GM21447 (cell line): ENCODE results near the gene SNX27.
"Not testable (repeated sequence)": the region's sequence is repeated elsewhere in the genome, so short reads cannot be mapped to it uniquely, and the experiment has no call there.

ENCODE experiments used
- ATAC-seq: cut with Tn5 transposase; IDR thresholded peaks from one replicate; pipeline ENCODE4 v1.9.1; 2021; ENCODE audit not compliant: unreplicated experiment

SNX27 gene

GRCh38 chr1:151638074-151638775 is 26.4 kb downstream of the SNX27 start:
- no peak for ATAC-seq

GRCh38 chr1:151638812-151639211 is 27.0 kb downstream of the SNX27 start:
- no peak for ATAC-seq

GRCh38 chr1:151639466-151639865 is 27.6 kb downstream of the SNX27 start:
- no peak for ATAC-seq

DNA sequence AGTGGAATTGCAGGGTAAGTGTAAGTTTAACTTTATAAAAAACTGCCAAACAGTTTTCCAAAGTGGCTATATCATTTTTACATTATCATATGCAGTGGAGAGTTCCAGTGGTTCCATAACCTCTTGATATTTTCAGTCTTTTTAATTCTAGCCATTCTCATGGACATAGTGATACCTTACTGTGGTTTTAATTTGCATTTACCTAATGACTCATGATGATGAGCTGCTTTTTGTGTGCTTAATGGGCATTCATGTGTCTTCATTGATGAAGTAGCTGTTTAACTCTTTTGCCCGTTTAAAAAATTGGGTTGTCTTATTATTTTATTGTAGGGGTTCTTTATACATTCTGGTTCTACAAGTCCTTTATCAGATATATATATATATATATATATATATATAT is 29.4 kb downstream of the SNX27 start:
- ATAC-seq: no peak

DNA sequence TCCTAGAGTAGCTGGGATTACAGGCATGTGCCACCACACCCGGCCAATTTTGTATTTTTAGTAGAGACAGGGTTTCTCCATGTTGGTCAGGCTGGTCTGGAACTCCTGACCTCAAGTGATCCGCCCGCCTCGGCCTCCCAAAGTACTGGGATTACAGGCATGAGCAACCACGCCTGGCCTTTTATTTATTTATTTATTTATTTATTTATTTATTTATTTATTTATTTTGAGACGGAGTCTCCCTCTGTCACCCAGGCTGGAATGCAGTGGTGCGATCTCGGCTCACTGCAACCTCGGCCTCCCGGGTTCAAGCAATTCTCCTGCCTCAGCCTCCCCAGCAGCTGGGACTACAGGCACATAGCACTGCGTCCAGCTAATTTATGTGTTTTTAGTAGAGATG is 31.2 kb downstream of the SNX27 start:
- not testable (repeated sequence) for ATAC-seq

DNA sequence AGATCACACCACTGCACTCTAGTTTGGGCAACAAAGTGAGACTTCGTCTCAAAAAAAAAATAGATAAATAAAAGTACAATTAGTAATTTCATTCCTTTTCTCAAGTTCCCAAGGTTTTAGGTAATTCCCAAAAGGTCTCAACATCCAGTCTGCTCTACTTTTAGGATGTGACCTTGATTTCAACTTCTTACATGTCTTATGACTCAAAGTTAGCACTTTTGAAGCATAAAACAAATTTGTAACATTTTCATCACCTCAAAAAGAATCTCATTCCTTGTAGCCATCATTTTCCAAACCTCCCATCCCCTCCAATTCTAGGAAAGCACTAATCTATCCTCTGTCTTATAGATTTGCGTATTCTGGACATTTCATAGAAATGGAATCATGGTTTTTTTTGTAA is 32.2 kb downstream of the SNX27 start:
- no peak for ATAC-seq

- ATAC-seq: no peak
Observed at GRCh38 chr1:151653397-151653796, 41.5 kb downstream of the SNX27 start.

DNA sequence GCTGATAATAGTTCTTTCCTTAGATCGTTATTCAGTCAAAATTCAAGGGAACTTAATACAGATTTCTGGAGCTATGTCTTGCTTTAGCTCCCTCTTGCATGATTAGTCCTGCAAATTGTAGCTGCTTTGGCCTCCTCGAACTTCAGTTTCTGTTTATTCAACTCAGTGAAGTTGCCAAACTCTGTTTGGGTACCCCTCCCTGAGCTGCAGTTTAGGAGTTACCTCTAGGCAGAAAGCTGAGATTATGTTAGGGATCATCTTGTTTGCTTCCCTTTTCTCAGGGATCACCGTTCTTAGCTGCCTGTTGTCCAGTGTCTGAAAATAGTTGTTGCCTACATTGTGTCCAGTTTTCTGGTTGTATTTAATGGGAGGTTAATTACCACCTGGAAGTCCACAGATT is 43.5 kb downstream of the SNX27 start:
- ATAC-seq: no peak

- no peak for ATAC-seq
Observed at GRCh38 chr1:151661751-151662150, 49.9 kb downstream of the SNX27 start.

GRCh38 chr1:151668090-151668489 is 56.2 kb downstream of the SNX27 start:
- no peak for ATAC-seq

DNA sequence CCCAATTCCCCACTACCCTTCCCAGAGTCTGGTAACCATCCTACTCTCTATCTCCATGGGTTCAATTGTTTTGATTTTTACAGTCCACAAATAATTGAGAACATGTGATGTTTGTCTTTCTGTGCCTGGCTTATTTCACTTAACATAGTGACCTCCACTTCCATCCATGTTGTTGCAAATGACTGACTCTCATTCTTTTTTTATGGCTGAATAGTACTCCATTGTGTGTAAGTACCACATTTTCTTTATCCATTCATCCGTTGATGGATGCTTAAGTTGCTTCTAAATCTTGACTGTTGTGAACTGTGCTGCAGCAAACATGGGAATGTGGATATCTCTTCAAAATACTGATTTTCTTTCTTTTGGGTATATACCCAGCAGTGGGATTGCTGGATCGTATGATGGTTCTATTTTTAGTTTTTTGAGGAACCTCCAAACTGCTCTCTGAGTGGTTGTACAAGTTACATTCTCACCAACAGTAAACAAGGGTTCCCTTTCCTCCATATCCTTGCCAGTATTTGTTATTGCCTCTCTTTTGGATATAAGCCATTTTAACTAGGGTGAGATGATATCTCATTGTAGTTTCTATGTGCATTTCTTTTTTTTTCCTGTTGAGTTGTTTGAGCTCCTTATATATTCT is 58.3 kb downstream of the SNX27 start:
- not testable (repeated sequence) for ATAC-seq

DNA sequence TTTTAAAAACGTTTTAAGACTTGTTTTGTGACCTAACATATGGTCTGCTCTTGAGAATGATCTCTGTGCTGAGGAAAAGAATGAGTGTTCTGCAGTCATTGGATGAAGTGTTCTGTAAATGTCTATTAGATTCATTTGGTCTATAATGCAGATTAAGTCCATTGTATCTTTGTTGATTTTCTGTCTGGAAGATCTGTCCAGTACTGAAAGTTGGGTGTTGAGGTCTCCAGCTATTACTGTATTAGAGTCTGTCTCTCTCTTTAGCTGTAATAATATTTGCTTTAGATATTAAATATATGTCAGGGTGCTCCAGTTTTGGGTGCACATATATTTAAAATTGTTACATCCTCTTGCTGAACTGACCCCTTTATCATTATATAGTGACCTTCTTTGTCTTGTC is 61.6 kb downstream of the SNX27 start:
- ATAC-seq: no peak

DNA sequence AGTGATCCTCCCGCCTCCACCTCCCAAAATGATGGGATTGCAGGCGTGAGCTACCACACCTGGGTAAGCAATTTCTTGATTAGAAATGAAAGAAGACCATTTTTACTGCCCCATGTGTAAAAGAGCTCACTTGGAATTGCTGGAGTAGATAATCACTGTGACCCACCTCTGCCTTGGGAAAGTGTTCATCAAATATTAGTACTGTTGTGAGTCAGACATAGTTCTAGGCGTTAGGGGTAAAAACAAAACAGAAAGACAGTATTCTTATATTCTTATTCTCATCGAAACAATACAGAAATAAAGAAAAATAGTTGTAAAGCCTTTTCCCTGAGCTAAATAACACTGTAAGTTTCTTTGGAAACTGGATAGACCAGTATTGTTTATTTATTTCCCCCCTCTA is 68.5 kb downstream of the SNX27 start:
- ATAC-seq: no peak

- no peak for ATAC-seq
Observed at GRCh38 chr1:151680826-151681225, 69.0 kb downstream of the SNX27 start.

- ATAC-seq: no peak
Observed at GRCh38 chr1:151681923-151682322, 70.1 kb downstream of the SNX27 start.

- ATAC-seq: not testable (repeated sequence)
Observed at GRCh38 chr1:151682901-151683300, 71.1 kb downstream of the SNX27 start.

GRCh38 chr1:151684128-151684527 is 72.3 kb downstream of the SNX27 start:
- ATAC-seq: no peak

DNA sequence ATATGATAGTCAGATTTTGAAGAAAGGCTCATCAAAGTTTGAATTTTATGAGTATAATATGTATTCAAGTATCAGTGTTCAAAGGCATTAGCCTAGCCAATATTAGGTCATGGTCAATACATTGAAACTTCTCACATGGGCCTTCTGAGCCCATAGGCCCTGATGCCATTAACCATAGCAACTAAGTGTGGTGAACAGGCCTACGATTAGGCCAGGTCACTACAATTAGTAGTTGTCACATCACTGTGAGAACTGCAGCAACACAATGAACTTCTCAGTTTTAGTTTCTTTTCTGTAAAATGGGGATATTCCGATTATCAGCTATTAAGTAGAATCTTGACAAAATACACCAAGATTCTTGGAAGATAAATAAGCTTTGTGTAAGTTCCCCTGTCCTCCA is 74.7 kb downstream of the SNX27 start:
- ATAC-seq: no peak

GRCh38 chr1:151689494-151689893 is 77.6 kb downstream of the SNX27 start:
- no peak for ATAC-seq

DNA sequence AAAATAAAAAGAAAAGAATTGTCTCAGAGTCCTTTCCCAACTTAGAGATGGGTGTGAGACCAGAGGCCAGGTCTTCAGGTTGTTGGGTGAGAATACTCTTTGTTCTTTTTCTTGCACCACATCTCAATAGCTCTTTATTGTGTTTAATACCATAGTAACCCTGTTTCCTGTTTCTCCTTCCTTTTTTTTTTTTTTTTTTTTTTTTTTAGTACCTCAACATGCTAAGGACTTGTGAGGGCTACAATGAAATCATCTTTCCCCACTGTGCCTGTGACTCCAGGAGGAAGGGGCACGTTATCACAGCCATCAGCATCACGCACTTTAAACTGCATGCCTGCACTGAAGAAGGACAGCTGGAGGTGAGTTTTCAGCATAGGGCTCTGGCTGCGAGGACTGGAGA is 80.4 kb downstream of the SNX27 start:
- ATAC-seq: no peak

DNA sequence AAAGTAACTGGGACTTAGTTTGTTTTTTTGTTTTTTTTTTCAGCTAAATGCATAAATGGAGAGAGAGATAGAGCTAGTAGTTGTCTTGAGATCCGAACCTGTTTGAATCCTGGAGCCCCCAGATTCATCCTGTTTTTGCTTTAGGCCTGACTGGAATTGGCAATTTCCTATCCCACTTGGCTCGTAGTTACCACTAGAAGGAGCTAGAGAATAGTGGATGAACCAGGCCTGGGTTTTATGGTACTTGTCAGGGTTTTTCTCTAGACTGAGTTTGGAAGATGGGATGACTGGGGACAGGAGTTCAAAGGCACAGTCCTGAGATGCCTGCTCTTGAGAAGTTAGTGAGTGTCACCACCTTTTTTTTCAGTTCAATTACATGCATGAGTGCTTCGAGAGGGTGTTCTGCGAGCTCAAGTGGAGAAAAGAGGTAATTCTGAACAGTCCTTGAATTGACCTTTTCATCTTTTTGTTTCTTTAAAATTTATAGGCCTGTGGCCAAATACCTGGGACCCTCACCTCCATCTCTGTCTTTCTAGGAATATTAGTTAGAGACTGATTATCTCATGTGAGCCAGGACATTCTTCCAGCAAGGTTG is 81.3 kb downstream of the SNX27 start:
- ATAC-seq: no peak

GRCh38 chr1:151701515-151701914 is 89.7 kb downstream of the SNX27 start:
- no peak for ATAC-seq
